Measurements from ENCODE around the gene ABR.
"Not testable (repeated sequence)": the region's sequence is repeated elsewhere in the genome, so short reads cannot be mapped to it uniquely, and the experiment has no call there.

Gene ABR

GRCh38 chr17:1090465-1091189, 89.2 kb downstream of the ABR start:
- DNase-seq, result no peak

GRCh38 chr17:1089915-1090314, 89.9 kb downstream of the ABR start:
- DNase-seq, result no peak

- no peak for DNase-seq
These were observed 92.2 kb downstream of the ABR start for GRCh38 chr17:1087381-1088241.

GRCh38 chr17:1083451-1084187, 96.2 kb downstream of the ABR start:
- no peak for DNase-seq

GRCh38 chr17:1082579-1082978, 97.2 kb downstream of the ABR start:
- DNase-seq, result no peak

- DNase-seq, result no peak
These were observed 100.8 kb downstream of the ABR start for GRCh38 chr17:1078831-1079561.

GRCh38 chr17:1077986-1078711, 101.6 kb downstream of the ABR start:
- DNase-seq, result no peak

- no peak for DNase-seq
These were observed 102.2 kb downstream of the ABR start for GRCh38 chr17:1077581-1077985.

- no peak for DNase-seq
These were observed 102.8 kb downstream of the ABR start for GRCh38 chr17:1076982-1077302.

- no peak for DNase-seq
These were observed 103.3 kb downstream of the ABR start for GRCh38 chr17:1076299-1076981.

- DNase-seq, result no peak
These were observed 104.7 kb downstream of the ABR start for GRCh38 chr17:1074886-1075605.

GRCh38 chr17:1073963-1074625, 105.7 kb downstream of the ABR start:
- DNase-seq, result not testable (repeated sequence)

- no peak for DNase-seq
These were observed 106.4 kb downstream of the ABR start for GRCh38 chr17:1073241-1073962.

GRCh38 chr17:1072551-1072961, 107.2 kb downstream of the ABR start:
- DNase-seq, result no peak

- DNase-seq, result no peak
These were observed 108.5 kb downstream of the ABR start for GRCh38 chr17:1071103-1071825.

GRCh38 chr17:1070411-1070810, 109.4 kb downstream of the ABR start:
- no peak for DNase-seq

- no peak for DNase-seq
These were observed 109.9 kb downstream of the ABR start for GRCh38 chr17:1069847-1070246.

- DNase-seq, result no peak
These were observed 111.4 kb downstream of the ABR start for GRCh38 chr17:1068356-1068755.

Data from hematopoietic multipotent progenitor cell treated with erythropoietin and hydrocortisone succinate and interleukin-3 and kit ligand, for 8 days (in vitro differentiated cells).